ENCODE data around the gene DMP1. TPM values are rescaled to one million over a fixed set of nuclear protein-coding genes. Genes with fewer than 3 reads are reported as not detected.

Gene DMP1
- polyA plus RNA-seq, 2 donors = not detected

GRCh38 chr4:87707279-87707918, 57.3 kb downstream of the DMP1 start:
- H3K4me3 ChIP-seq (ENCODE audit: low read depth in 1 of 2, low read length in 2 of 2) = no peak overlapping the region
- no peaks in the 10 kb centered on the region for H3K36me3 ChIP-seq (ENCODE audit: control insufficient read depth in 2 of 2, insufficient read depth in 2 of 2, low read length in 1 of 2)
- no peaks in the 10 kb centered on the region for H3K27me3 ChIP-seq (ENCODE audit: control insufficient read depth in 1 of 2, insufficient read depth in 2 of 2, low read length in 2 of 2)
- H3K9me3 ChIP-seq (ENCODE audit: control insufficient read depth in 2 of 2, insufficient read depth in 1 of 2, low read depth in 1 of 2, low read length in 1 of 2) = no peaks in the 10 kb centered on the region
- WGBS, 2 donors = 69 to 71% methylated on average over 4 of the region's 4 CpGs
- no peaks in the 10 kb centered on the region for H3K4me1 ChIP-seq (ENCODE audit: control insufficient read depth in 2 of 2, insufficient read depth in 2 of 2, low read length in 1 of 2)
- no peak overlapping the region for H3K27ac ChIP-seq (ENCODE audit: low read depth in 2 of 2, low read length in 1 of 2)

Other genes with a start within 250 kb of the DMP1 start
- 10 to 100 TPM; 25.7 to 39.8 TPM for gene NUDT9, start 227.7 kb upstream of the DMP1 start, polyA plus RNA-seq
- gene SPARCL1, start 120.9 kb upstream of the DMP1 start, polyA plus RNA-seq = 100 to 1,000 TPM in 1 of 2 donors, 10 to 100 TPM in 1; 21.5 to 113 TPM
- gene DSPP, start 41.8 kb upstream of the DMP1 start, polyA plus RNA-seq = not detected
- gene IBSP, start 149.3 kb downstream of the DMP1 start, polyA plus RNA-seq = not detected
- not detected for gene MEPE, start 182.7 kb downstream of the DMP1 start, polyA plus RNA-seq

Data from esophagus (tissue), 2 donors.